Measurements from ENCODE around the gene ZNF787. TPM values are rescaled to one million over a fixed set of nuclear protein-coding genes. Genes with fewer than 3 reads are reported as not detected.

The ZNF787 gene
- total and polyA plus RNA-seq, 10 of the 15 experiments (the other 5 are each of a cell fraction or from before 2014, with no cell fraction given) = 0.23 to 39.9 (median 4.1) TPM

- H3K4me2 ChIP-seq (ENCODE audit: control insufficient read depth, insufficient read depth) = no peak overlapping the region
- in situ Hi-C loops (cut with MboI) = no loop called here
- no peak overlapping the region for H3K9ac ChIP-seq (ENCODE audit: control insufficient read depth, insufficient read depth, low read length)
- DNase-seq (ENCODE audit: low read depth, low spot score) (no peak), FAIRE-seq (no peak), ATAC-seq (no peak)
- H3K4me1 ChIP-seq (ENCODE audit: control insufficient read depth, insufficient read depth, low read length) = no peaks in the 10 kb centered on the region
- no peaks in the 10 kb centered on the region; the same call in 1 of the 2 replicates for H3K79me2 ChIP-seq (ENCODE audit: control insufficient read depth, insufficient read depth, low read length)
- 96% methylated on average over 32 of the region's 32 CpGs for WGBS (ENCODE audit: insufficient coverage, insufficient replicate concordance, low lambda C conversion rate, missing lambda C conversion rate)
- H4K20me1 ChIP-seq (ENCODE audit: control insufficient read depth, insufficient read depth) = no peaks in the 10 kb centered on the region
- H2AFZ ChIP-seq (ENCODE audit: control insufficient read depth, low read depth, low read length) = no peak overlapping the region
- H3K36me3 ChIP-seq (ENCODE audit: control insufficient read depth in 2 of 2, insufficient read depth in 2 of 2, low read length in 1 of 2) = peaks cover 10 to 17% of the 10 kb centered on the region in 2 experiments; a peak in 3 of 4 replicates
- TF ChIP-seq STAT1 (conservative IDR thresholded peaks at IDR 0.05) (no peak), POLR2A (IDR thresholded peaks at IDR 0.05; ENCODE audit: low read depth, low read length) (0 out of 2 replicates have a peak, but pooled peaks have one; percentile 30), POLR2AphosphoS5 (IDR thresholded peaks at IDR 0.05; ENCODE audit: low read length) (peak; percentile 70), CEBPB (IDR thresholded peaks at IDR 0.05; ENCODE audit: borderline replicate concordance in 1 of 2, low read depth in 2 of 2, low read length in 2 of 2) (no peak), NBN (IDR thresholded peaks at IDR 0.05) (no peak)
- intact Hi-C loops (cut with micrococcal nuclease; ENCODE audit: unreplicated experiment) = no loop called here
- POLR2A ChIA-PET = no interaction called here
- H3K27ac ChIP-seq (ENCODE audit: control insufficient read depth, insufficient read depth) = no peak overlapping the region
- H3K4me3 ChIP-seq = no peak overlapping the region
- peaks cover 11% of the 10 kb centered on the region; the same call in 2 of the 3 replicates for H3K9me3 ChIP-seq (replicated peaks; ENCODE audit: control insufficient read depth, insufficient read depth, low read length)
- BruUV-seq (replicated peaks) = no TSS peak
- RAD21 ChIA-PET (ENCODE audit: unreplicated experiment) = no interaction called here
- CTCF ChIA-PET = no interaction called here
- SMC1A ChIA-PET (ENCODE audit: uncharacterized antibody, unreplicated experiment) = no interaction called here
- H3K27me3 ChIP-seq (replicated peaks in 1 of 2; ENCODE audit: control insufficient read depth in 2 of 2, insufficient read depth in 2 of 2, low read length in 1 of 2) = no peaks in the 10 kb centered on the region
Measured at GRCh38 chr19:56092685-56093631, 28.1 kb downstream of the ZNF787 start.

GRCh38 chr19:56091751-56092546 is 29.1 kb downstream of the ZNF787 start:
- BruUV-seq (replicated peaks) = no TSS peak
- CTCF ChIA-PET = interaction anchor here (1.9 kb wide), 1 partner anchor 26 kb away, joined by 8 read pairs; no protein-coding TSS in a partner anchor
- H3K4me2 ChIP-seq (ENCODE audit: control insufficient read depth, insufficient read depth) = no peak overlapping the region
- ATAC-seq (no peak), DNase-seq (ENCODE audit: low read depth, low spot score) (no peak), FAIRE-seq (no peak)
- H2AFZ ChIP-seq (ENCODE audit: control insufficient read depth, low read depth, low read length) = no peak overlapping the region
- in situ Hi-C loops (cut with MboI) (no loop called here), intact Hi-C loops (cut with micrococcal nuclease; ENCODE audit: unreplicated experiment) (no loop called here)
- H3K9me3 ChIP-seq (replicated peaks; ENCODE audit: control insufficient read depth, insufficient read depth, low read length) = peaks cover 11% of the 10 kb centered on the region; the same call in 2 of the 3 replicates
- H4K20me1 ChIP-seq (ENCODE audit: control insufficient read depth, insufficient read depth) = no peaks in the 10 kb centered on the region
- no peak overlapping the region for H3K9ac ChIP-seq (ENCODE audit: control insufficient read depth, insufficient read depth, low read length)
- H3K27ac ChIP-seq (ENCODE audit: control insufficient read depth, insufficient read depth) = no peak overlapping the region
- POLR2A ChIA-PET = no interaction called here
- H3K27me3 ChIP-seq (replicated peaks in 1 of 2; ENCODE audit: control insufficient read depth in 2 of 2, insufficient read depth in 2 of 2, low read length in 1 of 2) = no peaks in the 10 kb centered on the region
- H3K79me2 ChIP-seq (ENCODE audit: control insufficient read depth, insufficient read depth, low read length) = no peaks in the 10 kb centered on the region; the same call in 1 of the 2 replicates
- TF ChIP-seq CEBPB (IDR thresholded peaks at IDR 0.05; ENCODE audit: borderline replicate concordance in 1 of 2, low read depth in 2 of 2, low read length in 2 of 2) = no peak
- 0 out of 2 replicates have a peak, but pooled peaks have one; percentile 53 for TF ChIP-seq IRF4 (IDR thresholded peaks at IDR 0.05; ENCODE audit: low read depth, low read length)
- H3K4me1 ChIP-seq (ENCODE audit: control insufficient read depth, insufficient read depth, low read length) = no peaks in the 10 kb centered on the region
- SMC1A ChIA-PET (ENCODE audit: uncharacterized antibody, unreplicated experiment) = no interaction called here
- WGBS (ENCODE audit: insufficient coverage, insufficient replicate concordance, low lambda C conversion rate, missing lambda C conversion rate) = 88% methylated on average over 33 of the region's 38 CpGs
- RAD21 ChIA-PET (ENCODE audit: unreplicated experiment) = no interaction called here
- peaks cover 7 to 17% of the 10 kb centered on the region in 2 experiments; a peak in 3 of 4 replicates for H3K36me3 ChIP-seq (ENCODE audit: control insufficient read depth in 2 of 2, insufficient read depth in 2 of 2, low read length in 1 of 2)
- H3K4me3 ChIP-seq = no peak overlapping the region

All from GM12878 (cell line).